Measurements from ENCODE around the gene FHAD1.

Gene FHAD1

DNA sequence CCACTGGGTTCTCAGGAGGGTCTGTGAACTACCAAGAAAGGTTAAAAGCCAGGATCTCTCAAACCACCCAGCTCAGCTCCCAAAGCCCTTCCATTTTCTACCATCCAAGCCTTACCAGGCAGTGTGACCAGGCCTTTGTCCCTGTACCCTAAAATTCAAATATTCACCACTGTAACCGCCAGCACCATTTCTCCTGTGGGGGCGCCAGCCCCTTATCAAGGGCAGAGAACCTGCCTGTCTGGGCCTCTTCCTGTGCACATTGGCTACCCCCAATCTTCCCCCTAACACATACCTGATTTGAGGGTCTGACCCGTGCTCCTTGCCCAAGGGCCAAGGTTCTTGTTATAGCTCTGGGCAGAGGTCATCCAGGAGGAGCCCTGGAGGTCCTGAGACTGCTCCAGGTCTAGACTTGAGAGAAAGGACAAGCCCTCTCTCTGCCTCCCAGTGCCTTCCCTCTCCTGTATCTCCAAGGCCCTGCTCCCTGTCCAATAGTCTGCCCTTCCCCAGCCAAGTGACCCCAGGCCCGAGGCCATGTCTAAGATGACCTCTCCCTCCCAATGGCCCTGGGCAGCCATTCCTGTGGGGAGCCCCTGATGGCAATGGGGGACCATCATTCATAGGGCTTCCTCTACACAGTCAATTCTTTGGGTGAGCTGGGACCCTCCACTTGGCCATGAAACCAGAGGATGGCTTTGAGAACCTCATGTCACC, 78.5 kb downstream of the FHAD1 start:
- TF ChIP-seq, protein P1, sequence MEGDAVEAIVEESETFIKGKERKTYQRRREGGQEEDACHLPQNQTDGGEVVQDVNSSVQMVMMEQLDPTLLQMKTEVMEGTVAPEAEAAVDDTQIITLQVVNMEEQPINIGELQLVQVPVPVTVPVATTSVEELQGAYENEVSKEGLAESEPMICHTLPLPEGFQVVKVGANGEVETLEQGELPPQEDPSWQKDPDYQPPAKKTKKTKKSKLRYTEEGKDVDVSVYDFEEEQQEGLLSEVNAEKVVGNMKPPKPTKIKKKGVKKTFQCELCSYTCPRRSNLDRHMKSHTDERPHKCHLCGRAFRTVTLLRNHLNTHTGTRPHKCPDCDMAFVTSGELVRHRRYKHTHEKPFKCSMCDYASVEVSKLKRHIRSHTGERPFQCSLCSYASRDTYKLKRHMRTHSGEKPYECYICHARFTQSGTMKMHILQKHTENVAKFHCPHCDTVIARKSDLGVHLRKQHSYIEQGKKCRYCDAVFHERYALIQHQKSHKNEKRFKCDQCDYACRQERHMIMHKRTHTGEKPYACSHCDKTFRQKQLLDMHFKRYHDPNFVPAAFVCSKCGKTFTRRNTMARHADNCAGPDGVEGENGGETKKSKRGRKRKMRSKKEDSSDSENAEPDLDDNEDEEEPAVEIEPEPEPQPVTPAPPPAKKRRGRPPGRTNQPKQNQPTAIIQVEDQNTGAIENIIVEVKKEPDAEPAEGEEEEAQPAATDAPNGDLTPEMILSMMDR (IDR thresholded peaks at IDR 0.05; ENCODE audit: borderline replicate concordance, insufficient read depth, low read depth, low read length): no peak
- H3K4me3 ChIP-seq (ENCODE audit: low read depth, low read length): no peak overlapping the region

DNA sequence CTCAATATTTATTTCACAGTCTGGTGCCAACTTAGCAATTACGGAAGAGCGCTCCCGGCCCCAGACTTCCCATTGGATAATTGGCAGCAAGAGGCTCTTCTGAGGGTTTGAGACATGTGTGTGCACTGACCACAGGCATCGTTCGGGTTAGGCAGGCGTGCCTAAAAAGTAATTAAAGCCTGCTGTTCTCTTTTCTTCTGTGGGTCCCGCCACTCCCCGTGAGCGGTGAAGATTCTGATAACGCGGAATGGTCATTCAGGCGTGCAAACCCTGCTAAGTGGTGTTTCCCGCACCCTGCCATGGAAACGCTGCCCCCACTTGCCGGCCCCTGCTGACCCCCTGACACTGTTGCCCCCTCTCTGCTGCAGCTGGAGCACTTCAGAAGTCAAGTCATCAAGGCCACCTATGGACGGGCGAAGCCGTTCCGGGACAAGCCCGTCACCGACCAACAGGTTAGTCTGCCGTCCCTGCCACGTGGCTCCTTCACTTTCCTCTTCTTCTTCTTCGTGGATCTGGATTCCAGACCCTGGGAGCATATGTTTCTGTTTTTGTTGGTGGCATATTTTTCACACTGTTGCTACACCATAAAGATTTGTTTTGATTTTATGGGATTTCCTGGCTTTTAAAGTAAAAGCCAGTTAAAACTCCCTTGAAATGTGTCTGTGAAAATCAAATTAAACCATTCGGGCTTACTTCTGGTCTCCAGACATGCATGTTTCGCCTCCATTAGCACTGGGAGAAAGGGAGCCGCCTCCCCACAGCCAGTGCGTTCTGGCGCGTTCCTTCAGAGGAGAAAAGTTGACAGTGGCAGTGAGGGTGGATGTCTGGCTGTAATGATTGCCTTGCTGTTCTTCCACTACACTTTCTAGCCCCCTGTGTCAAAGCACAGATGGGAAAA, 79.9 kb downstream of the FHAD1 start:
- TF ChIP-seq, protein P1 (IDR thresholded peaks at IDR 0.05; ENCODE audit: borderline replicate concordance, insufficient read depth, low read depth, low read length): no peak
- H3K4me3 ChIP-seq (ENCODE audit: low read depth, low read length): no peak overlapping the region

DNA sequence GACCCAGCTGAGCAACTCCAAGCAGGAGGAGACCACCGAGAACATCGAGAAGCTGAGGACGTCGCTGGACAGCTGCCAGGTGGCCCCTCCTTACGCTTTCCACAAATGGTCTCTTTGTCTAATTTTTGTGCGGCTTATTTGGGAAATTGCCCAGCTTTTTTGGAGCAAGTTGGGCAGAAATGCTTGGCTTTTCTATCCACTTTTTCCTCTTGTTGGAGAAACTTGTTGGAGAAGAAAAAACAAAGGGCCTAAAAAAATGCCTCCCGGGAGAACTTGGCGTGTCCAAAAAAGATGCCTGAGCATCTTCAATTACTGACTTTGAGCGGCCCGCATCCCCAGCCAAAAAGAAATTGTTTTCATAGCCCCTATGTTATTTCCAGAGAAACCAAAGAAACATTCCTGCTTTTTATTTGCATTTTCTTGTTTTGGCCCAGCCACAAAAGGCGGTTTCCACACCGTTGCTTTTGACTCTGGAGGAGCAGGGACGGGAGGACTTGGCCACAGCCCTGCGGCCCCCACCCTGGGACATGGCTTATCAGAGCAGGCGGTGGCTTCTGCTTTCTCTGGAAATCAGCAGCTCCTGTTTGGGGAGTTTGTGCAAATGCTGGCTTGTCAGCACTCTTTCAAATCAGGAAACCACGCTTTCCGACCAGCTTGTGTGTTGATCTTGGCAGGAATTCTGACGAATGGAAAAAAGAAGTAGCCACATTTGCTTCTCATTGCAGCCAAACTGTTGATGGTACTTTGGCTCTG, 81.5 kb downstream of the FHAD1 start:
- TF ChIP-seq, protein P1 (IDR thresholded peaks at IDR 0.05; ENCODE audit: borderline replicate concordance, insufficient read depth, low read depth, low read length): no peak

DNA sequence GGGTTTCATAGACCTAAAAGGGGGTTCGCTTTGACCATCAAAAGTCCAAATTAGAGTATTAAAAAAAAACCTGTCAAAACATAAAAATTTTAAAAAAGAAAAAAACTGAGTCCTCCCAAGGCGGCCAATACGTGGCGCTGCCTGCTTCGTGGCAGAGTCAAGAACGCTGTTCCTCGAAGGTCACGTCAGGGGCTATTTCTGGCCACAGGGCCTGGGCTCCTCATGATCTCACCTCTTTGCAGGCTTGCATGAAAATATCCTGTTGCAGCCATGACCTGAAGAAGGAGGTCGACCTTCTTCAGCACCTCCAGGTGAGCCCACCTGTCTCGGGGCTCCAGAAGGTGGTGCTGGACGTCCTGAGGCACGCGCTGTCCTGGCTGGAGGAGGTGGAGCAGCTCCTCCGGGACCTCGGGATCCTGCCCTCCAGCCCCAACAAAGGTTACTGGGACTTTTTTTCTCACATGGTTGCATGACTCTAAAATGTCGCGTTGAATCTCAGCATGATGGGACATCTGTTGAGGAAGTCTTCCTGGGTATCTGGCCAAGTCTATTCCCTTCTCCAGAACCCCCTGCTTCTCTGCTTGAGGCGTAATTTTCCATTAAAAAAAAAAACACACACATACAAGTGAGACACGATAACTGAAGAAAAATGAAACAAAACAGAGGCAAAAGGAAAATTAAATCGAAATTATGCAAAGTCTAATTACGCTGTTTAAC, 82.2 kb downstream of the FHAD1 start:
- TF ChIP-seq, protein P1 (IDR thresholded peaks at IDR 0.05; ENCODE audit: borderline replicate concordance, insufficient read depth, low read depth, low read length): no peak
- H3K4me3 ChIP-seq (ENCODE audit: low read depth, low read length): no peak overlapping the region

More for the DNA sequence above, 81.5 kb downstream of the FHAD1 start:
- no peak overlapping the region for H3K4me3 ChIP-seq (ENCODE audit: low read depth, low read length)

DNA sequence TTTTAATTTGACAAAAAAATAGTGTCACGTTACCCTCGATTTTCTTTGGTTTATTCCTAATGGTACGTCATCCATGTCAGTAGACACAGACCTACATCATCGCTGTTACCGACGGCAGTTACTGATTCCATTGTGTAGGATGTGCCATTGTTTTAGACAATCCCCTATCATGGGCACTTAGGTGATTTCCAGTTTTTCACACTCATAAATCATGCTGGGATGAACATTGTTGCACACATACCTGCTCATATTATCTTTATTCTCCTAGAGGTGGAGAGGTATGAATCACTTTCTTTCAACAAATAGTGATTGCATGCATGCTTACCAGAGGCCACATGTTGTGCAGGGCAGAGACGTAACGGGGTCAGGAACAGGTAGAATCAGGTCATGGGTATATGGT, 83.0 kb downstream of the FHAD1 start:
- no peak overlapping the region for H3K4me3 ChIP-seq (ENCODE audit: low read depth, low read length)
- TF ChIP-seq, protein P1 (IDR thresholded peaks at IDR 0.05; ENCODE audit: borderline replicate concordance, insufficient read depth, low read depth, low read length): no peak

DNA sequence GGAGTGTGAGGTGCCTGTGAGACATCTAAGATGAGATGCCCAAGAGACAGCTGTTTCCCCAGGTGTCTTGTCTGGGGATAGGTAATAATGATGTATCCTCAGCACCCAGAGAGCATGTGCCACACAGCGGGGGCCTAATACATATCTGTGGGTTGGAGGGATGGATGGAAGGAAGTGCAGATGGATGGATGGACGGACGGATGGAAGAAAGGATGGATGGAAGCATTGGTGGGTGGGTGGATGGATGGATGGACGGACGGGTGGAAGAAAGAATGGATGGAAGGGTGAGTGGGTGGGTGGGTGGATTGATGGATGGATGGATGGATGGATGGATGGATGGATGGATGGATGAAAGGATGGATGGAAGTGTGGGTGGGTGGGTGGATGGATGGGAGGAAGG, 84.2 kb downstream of the FHAD1 start:
- no peak overlapping the region for H3K4me3 ChIP-seq (ENCODE audit: low read depth, low read length)
- TF ChIP-seq, protein P1 (IDR thresholded peaks at IDR 0.05; ENCODE audit: borderline replicate concordance, insufficient read depth, low read depth, low read length): no peak

All from GM12875 (cell line).